GM18519 (cell line): ENCODE data around the gene GFRA1.

Experiments
- ATAC-seq: cut with Tn5 transposase; IDR thresholded peaks from one replicate; pipeline ENCODE4 v1.9.1; 2021; ENCODE audit warnings: mild to moderate bottlenecking, moderate library complexity; ENCODE audit not compliant: unreplicated experiment, low FRiP score

GFRA1 gene

GRCh38 chr10:116271593-116272439, 1.2 kb downstream of the GFRA1 start:
- ATAC-seq, result no peak

- no peak for ATAC-seq
Observed at GRCh38 chr10:116270771-116271592, 2.0 kb downstream of the GFRA1 start.

- no peak for ATAC-seq
Observed at GRCh38 chr10:116270126-116270770, 2.8 kb downstream of the GFRA1 start.

GRCh38 chr10:116269619-116270018, 3.4 kb downstream of the GFRA1 start:
- ATAC-seq, result no peak

- no peak for ATAC-seq
Observed at GRCh38 chr10:116268976-116269375, 4.0 kb downstream of the GFRA1 start.

GRCh38 chr10:116265686-116266085, 7.3 kb downstream of the GFRA1 start:
- no peak for ATAC-seq

GRCh38 chr10:116263870-116264655, 8.9 kb downstream of the GFRA1 start:
- no peak for ATAC-seq

GRCh38 chr10:116262678-116263077, 10.3 kb downstream of the GFRA1 start:
- no peak for ATAC-seq

- no peak for ATAC-seq
Observed at GRCh38 chr10:116260599-116260998, 12.4 kb downstream of the GFRA1 start.

- no peak for ATAC-seq
Observed at GRCh38 chr10:116259638-116260037, 13.4 kb downstream of the GFRA1 start.

- no peak for ATAC-seq
Observed at GRCh38 chr10:116257785-116258184, 15.2 kb downstream of the GFRA1 start.

- ATAC-seq, result no peak
Observed at GRCh38 chr10:116256752-116257259, 16.2 kb downstream of the GFRA1 start.

GRCh38 chr10:116255886-116256751, 16.9 kb downstream of the GFRA1 start:
- ATAC-seq, result no peak

- no peak for ATAC-seq
Observed at GRCh38 chr10:116254422-116255155, 18.4 kb downstream of the GFRA1 start.

- ATAC-seq, result no peak
Observed at GRCh38 chr10:116253716-116254115, 19.3 kb downstream of the GFRA1 start.

- ATAC-seq, result no peak
Observed at GRCh38 chr10:116251602-116252395, 21.2 kb downstream of the GFRA1 start.

GRCh38 chr10:116247691-116248090, 25.3 kb downstream of the GFRA1 start:
- ATAC-seq, result no peak

GRCh38 chr10:116246263-116246662, 26.7 kb downstream of the GFRA1 start:
- no peak for ATAC-seq
